Measurements from ENCODE around the gene ACTBL2.

The ACTBL2 gene

GRCh38 chr5:57494104-57495098 lies 11.8 kb upstream of the ACTBL2 start (continued):
- TF ChIP-seq ZNF138 (tag by site-specific recombination; IDR thresholded peaks at IDR 0.05; ENCODE audit: borderline replicate concordance) (no peak), ZNF544 (tag by site-specific recombination; IDR thresholded peaks at IDR 0.05) (no peak), ZIC2 (tag by site-specific recombination; IDR thresholded peaks at IDR 0.05) (no peak), ZBTB8A (tag by site-specific recombination; IDR thresholded peaks at IDR 0.05) (peak; percentile 41; the same call in 1 of the 2 replicates), ZNF501 (tag by site-specific recombination; IDR thresholded peaks at IDR 0.05) (peak; percentile 55), FEZF1 (tag by site-specific recombination; IDR thresholded peaks at IDR 0.05) (no peak), ZNF175 (tag by site-specific recombination; IDR thresholded peaks at IDR 0.05) (no peak), ZNF629 (tag by site-specific recombination; IDR thresholded peaks at IDR 0.05) (peak; percentile 72), ZSCAN16 (tag by site-specific recombination; IDR thresholded peaks at IDR 0.05) (0 out of 2 replicates have a peak, but pooled peaks have one; percentile 25), ZNF292 (tag by site-specific recombination; IDR thresholded peaks at IDR 0.05; ENCODE audit: borderline replicate concordance, low read depth) (no peak), ZNF112 (tag by site-specific recombination; IDR thresholded peaks at IDR 0.05) (no peak), KLF16 (tag by site-specific recombination; IDR thresholded peaks at IDR 0.05) (no peak), MYNN (tag by site-specific recombination; IDR thresholded peaks at IDR 0.05; ENCODE audit: borderline replicate concordance) (no peak), ZBTB10 (tag by site-specific recombination; IDR thresholded peaks at IDR 0.05) (no peak), ZNF521 (tag by site-specific recombination; IDR thresholded peaks at IDR 0.05) (no peak), ZNF549 (tag by site-specific recombination; IDR thresholded peaks at IDR 0.05) (no peak), KLF10 (tag by site-specific recombination; IDR thresholded peaks at IDR 0.05) (no peak), GFI1B (tag by site-specific recombination; IDR thresholded peaks at IDR 0.05) (no peak), ZNF24 (tag by site-specific recombination; IDR thresholded peaks at IDR 0.05) (no peak), ZNF626 (tag by site-specific recombination; IDR thresholded peaks at IDR 0.05) (no peak), ZNF548 (tag by site-specific recombination; IDR thresholded peaks at IDR 0.05) (no peak), ZNF132 (tag by site-specific recombination; IDR thresholded peaks at IDR 0.05; ENCODE audit: borderline replicate concordance) (no peak), ZNF561 (tag by site-specific recombination; IDR thresholded peaks at IDR 0.05; ENCODE audit: borderline replicate concordance) (peak; percentile 79), WT1 (tag by site-specific recombination; IDR thresholded peaks at IDR 0.05) (no peak), ZNF19 (tag by site-specific recombination; IDR thresholded peaks at IDR 0.05; ENCODE audit: low read depth) (no peak), RBAK (tag by site-specific recombination; IDR thresholded peaks at IDR 0.05) (no peak), ZNF529 (tag by site-specific recombination; IDR thresholded peaks at IDR 0.05; ENCODE audit: insufficient replicate concordance) (no peak)
- TF ChIP-seq, protein P1, sequence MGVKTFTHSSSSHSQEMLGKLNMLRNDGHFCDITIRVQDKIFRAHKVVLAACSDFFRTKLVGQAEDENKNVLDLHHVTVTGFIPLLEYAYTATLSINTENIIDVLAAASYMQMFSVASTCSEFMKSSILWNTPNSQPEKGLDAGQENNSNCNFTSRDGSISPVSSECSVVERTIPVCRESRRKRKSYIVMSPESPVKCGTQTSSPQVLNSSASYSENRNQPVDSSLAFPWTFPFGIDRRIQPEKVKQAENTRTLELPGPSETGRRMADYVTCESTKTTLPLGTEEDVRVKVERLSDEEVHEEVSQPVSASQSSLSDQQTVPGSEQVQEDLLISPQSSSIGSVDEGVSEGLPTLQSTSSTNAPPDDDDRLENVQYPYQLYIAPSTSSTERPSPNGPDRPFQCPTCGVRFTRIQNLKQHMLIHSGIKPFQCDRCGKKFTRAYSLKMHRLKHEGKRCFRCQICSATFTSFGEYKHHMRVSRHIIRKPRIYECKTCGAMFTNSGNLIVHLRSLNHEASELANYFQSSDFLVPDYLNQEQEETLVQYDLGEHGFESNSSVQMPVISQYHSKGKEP (tag by site-specific recombination; IDR thresholded peaks at IDR 0.05), result peak; percentile 49; the same call in 1 of the 2 replicates
- TF ChIP-seq, protein P2, sequence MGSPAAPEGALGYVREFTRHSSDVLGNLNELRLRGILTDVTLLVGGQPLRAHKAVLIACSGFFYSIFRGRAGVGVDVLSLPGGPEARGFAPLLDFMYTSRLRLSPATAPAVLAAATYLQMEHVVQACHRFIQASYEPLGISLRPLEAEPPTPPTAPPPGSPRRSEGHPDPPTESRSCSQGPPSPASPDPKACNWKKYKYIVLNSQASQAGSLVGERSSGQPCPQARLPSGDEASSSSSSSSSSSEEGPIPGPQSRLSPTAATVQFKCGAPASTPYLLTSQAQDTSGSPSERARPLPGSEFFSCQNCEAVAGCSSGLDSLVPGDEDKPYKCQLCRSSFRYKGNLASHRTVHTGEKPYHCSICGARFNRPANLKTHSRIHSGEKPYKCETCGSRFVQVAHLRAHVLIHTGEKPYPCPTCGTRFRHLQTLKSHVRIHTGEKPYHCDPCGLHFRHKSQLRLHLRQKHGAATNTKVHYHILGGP (tag by site-specific recombination; IDR thresholded peaks at IDR 0.05), result no peak
- TF ChIP-seq, protein P3, sequence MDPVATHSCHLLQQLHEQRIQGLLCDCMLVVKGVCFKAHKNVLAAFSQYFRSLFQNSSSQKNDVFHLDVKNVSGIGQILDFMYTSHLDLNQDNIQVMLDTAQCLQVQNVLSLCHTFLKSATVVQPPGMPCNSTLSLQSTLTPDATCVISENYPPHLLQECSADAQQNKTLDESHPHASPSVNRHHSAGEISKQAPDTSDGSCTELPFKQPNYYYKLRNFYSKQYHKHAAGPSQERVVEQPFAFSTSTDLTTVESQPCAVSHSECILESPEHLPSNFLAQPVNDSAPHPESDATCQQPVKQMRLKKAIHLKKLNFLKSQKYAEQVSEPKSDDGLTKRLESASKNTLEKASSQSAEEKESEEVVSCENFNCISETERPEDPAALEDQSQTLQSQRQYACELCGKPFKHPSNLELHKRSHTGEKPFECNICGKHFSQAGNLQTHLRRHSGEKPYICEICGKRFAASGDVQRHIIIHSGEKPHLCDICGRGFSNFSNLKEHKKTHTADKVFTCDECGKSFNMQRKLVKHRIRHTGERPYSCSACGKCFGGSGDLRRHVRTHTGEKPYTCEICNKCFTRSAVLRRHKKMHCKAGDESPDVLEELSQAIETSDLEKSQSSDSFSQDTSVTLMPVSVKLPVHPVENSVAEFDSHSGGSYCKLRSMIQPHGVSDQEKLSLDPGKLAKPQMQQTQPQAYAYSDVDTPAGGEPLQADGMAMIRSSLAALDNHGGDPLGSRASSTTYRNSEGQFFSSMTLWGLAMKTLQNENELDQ (tag by site-specific recombination; IDR thresholded peaks at IDR 0.05; ENCODE audit: low read depth), result no peak
- TF ChIP-seq, protein P4, sequence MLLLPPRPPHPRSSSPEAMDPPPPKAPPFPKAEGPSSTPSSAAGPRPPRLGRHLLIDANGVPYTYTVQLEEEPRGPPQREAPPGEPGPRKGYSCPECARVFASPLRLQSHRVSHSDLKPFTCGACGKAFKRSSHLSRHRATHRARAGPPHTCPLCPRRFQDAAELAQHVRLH (tag by site-specific recombination; IDR thresholded peaks at IDR 0.05), result no peak

Measured in HEK293 (cell line).